RWPE2 (cell line): Measurements from ENCODE around the gene UROD.

ENCODE experiments used
- ATAC-seq: fragments of 200-7000 bp; cut with Tn5 transposase; 3 replicates; pipeline ENCODE4 v1.9.1; 2021; ENCODE audit warnings: low read depth
- DNase-seq: peaks from one replicate; pipeline ENCODE4 v3.0.0-alpha.2; 2020; ENCODE audit warnings: low spot score
- H3K27ac ChIP-seq: fragments of 450-650 bp; 2 replicates; pipeline ENCODE4 v1.5.1; 2017; ENCODE audit warnings: mild to moderate bottlenecking; ENCODE audit not compliant: poor library complexity, severe bottlenecking
- H3K27me3 ChIP-seq: fragments of 250-450 bp; sonication (Bioruptor Pico); 2 replicates; pipeline ENCODE4 v1.5.1; 2021; ENCODE audit warnings: mild to moderate bottlenecking, moderate library complexity; ENCODE audit not compliant: insufficient read depth, poor library complexity, severe bottlenecking
- H3K36me3 ChIP-seq: fragments of 250-450 bp; sonication (Bioruptor Pico); 2 replicates; pipeline ENCODE4 v1.5.1; 2020; ENCODE audit warnings: low read depth, mild to moderate bottlenecking, moderate library complexity
- H3K4me1 ChIP-seq: fragments of 250-450 bp; sonication (Bioruptor Pico); 2 replicates; pipeline ENCODE4 v1.5.1; 2021; ENCODE audit warnings: mild to moderate bottlenecking, moderate library complexity; ENCODE audit not compliant: insufficient read depth, poor library complexity, severe bottlenecking
- H3K4me3 ChIP-seq: fragments of 250-450 bp; sonication (Bioruptor Pico); 2 replicates; pipeline ENCODE4 v1.5.1; 2021; ENCODE audit warnings: mild to moderate bottlenecking, moderate library complexity; ENCODE audit not compliant: severe bottlenecking
- H3K9me3 ChIP-seq: fragments of 250-450 bp; sonication (Bioruptor Pico); 2 replicates; pipeline ENCODE4 v1.5.1; 2021; ENCODE audit warnings: mild to moderate bottlenecking, moderate library complexity; ENCODE audit not compliant: severe bottlenecking
- TF ChIP-seq, protein P1 (sequence below): fragments of 450-650 bp; IDR thresholded peaks from one replicate; pipeline ENCODE4 v1.5.1; 2017; ENCODE audit warnings: mild to moderate bottlenecking, moderate library complexity; ENCODE audit not compliant: poor library complexity, severe bottlenecking

Gene UROD

DNA sequence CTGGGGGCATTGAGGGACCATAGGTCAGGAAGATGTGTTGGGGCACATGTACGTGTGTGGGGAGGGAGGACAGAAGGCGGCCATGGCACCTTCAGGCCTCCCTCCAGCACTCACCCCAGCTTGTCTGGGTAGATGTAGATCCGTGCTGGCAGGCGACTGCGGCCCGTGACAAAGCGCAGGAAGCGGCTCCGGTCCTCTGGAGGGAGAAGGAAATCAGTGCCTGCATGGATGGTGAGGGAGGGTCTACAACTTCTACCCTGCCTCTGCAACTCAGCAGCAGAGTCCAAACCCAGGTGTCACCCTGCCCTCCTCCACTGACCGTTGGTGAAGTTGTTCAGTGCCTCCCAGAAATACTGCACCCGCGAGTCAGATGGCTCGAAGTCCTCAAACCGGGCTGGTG is 8.3 kb upstream of the UROD start:
- TF ChIP-seq, protein P1, sequence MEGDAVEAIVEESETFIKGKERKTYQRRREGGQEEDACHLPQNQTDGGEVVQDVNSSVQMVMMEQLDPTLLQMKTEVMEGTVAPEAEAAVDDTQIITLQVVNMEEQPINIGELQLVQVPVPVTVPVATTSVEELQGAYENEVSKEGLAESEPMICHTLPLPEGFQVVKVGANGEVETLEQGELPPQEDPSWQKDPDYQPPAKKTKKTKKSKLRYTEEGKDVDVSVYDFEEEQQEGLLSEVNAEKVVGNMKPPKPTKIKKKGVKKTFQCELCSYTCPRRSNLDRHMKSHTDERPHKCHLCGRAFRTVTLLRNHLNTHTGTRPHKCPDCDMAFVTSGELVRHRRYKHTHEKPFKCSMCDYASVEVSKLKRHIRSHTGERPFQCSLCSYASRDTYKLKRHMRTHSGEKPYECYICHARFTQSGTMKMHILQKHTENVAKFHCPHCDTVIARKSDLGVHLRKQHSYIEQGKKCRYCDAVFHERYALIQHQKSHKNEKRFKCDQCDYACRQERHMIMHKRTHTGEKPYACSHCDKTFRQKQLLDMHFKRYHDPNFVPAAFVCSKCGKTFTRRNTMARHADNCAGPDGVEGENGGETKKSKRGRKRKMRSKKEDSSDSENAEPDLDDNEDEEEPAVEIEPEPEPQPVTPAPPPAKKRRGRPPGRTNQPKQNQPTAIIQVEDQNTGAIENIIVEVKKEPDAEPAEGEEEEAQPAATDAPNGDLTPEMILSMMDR: no peak
- H3K27ac ChIP-seq: no peak overlapping the region
- no peaks in the 10 kb centered on the region for H3K9me3 ChIP-seq
- no peaks in the 10 kb centered on the region for H3K4me1 ChIP-seq
- H3K4me3 ChIP-seq: no peak overlapping the region
- no peak for ATAC-seq
- no peak for DNase-seq
- peaks cover 38% of the 10 kb centered on the region for H3K36me3 ChIP-seq
- no peaks in the 10 kb centered on the region for H3K27me3 ChIP-seq

DNA sequence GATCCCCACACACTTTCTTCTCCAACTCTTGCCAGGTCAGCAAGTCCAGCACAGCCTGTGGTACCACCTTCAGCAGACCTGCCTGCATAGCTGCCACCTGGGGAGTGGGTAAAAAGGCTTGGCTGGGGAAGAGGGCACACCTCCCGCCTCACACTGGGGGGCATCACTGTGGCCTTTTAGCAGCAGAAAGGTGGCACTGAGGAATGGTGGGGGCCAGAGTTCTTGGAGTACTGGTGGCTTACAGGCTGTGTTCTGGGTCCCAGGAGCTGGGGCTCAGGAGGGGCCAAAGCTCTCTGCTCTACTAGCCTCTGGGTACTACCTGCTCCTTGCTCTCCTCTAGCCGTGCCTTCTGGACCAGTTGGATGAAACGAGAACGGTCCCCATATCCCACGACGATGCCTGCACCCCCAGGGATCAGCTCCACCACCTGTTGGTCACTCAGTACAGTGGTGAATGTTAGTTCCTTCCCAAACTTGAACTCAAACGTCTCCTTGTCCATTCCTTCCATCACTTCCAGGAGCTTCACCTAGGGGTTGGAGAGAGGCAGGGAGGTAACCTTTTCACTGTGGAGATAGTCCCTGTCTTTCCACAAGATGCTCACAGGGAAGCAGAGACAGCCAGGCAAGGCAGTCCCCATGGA is 7.7 kb upstream of the UROD start:
- peaks cover 45% of the 10 kb centered on the region for H3K36me3 ChIP-seq
- ATAC-seq (no peak), DNase-seq (no peak)
- H3K27me3 ChIP-seq: no peaks in the 10 kb centered on the region
- no peaks in the 10 kb centered on the region for H3K9me3 ChIP-seq
- no peak overlapping the region for H3K4me3 ChIP-seq
- TF ChIP-seq, protein P1: no peak
- no peaks in the 10 kb centered on the region for H3K4me1 ChIP-seq
- no peak overlapping the region for H3K27ac ChIP-seq

DNA sequence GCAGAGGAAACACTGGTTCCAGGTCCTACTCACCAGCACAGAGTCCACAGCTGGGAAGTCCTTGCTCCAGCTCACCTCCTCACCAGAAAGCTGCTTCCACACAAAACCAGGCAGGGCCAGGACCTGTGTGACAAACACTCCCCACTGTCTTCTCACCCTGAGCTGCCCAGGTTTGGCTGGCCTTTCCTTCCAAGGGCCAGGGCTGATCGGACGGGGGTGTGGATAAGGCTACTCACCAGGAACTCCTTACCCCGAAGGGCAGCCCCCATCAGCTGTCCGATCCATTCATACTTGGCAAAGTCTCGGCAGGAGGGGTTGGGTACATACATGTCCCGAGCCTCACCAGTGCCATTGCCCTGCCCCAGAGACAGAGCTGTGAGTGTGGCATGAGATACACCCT is 6.3 kb upstream of the UROD start:
- DNase-seq (no peak), ATAC-seq (no peak)
- peaks cover 48% of the 10 kb centered on the region for H3K36me3 ChIP-seq
- H3K27ac ChIP-seq: no peak overlapping the region
- no peaks in the 10 kb centered on the region for H3K27me3 ChIP-seq
- H3K4me1 ChIP-seq: no peaks in the 10 kb centered on the region
- H3K9me3 ChIP-seq: no peaks in the 10 kb centered on the region
- TF ChIP-seq, protein P1: no peak
- no peak overlapping the region for H3K4me3 ChIP-seq

DNA sequence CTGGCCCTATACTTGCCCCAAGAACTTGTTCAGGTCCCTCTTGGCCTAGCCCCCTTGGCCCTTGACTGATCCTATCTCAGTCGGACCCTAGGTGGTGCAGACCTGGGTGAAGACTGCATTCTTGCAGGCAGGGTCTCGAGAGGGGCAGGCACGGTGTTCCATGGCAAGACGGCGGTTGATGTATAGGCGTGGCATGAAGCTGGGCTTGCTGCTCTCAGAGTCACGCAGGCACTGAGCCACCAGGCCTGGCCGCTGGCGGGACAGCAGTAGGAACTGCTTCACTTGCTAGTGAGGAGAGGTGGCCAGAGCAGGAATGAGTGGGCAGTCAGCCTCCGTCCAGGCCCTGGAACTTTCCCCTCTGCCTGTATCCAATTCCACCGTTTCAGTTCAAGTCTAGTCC is 4.7 kb upstream of the UROD start:
- Histone ChIP-seq H3K9me3 (no peaks in the 10 kb centered on the region), H3K4me3 (no peak overlapping the region), H3K36me3 (peaks cover 45% of the 10 kb centered on the region), H3K27ac (no peak overlapping the region), H3K27me3 (no peaks in the 10 kb centered on the region), H3K4me1 (peaks cover 4% of the 10 kb centered on the region)
- no peak for ATAC-seq
- no peak for DNase-seq
- TF ChIP-seq, protein P1: no peak

DNA sequence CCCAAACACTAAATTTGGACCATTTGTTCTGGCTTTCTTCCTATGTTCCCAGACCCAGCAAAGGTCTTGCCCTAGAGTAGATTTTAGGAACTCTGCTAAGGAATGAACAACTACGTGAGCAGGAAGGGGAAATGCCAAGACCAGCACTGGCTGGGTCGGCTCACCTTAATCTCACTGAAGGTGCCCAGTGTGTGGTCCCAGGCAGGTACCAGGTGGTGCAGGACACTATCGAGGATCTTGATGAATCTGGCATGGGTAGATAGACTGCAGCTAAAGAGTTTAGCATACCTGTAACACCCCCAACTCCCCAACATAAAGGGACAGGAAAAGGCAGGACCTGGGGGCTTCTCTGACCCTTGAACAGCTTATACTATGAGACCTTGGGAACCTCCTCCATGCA is 4.0 kb upstream of the UROD start:
- ATAC-seq (no peak), DNase-seq (no peak)
- H3K4me1 ChIP-seq: peaks cover 4% of the 10 kb centered on the region
- TF ChIP-seq, protein P1: no peak
- no peaks in the 10 kb centered on the region for H3K9me3 ChIP-seq
- H3K27me3 ChIP-seq: no peaks in the 10 kb centered on the region
- no peak overlapping the region for H3K4me3 ChIP-seq
- peaks cover 40% of the 10 kb centered on the region for H3K36me3 ChIP-seq
- no peak overlapping the region for H3K27ac ChIP-seq
